GM19035 (cell line): ENCODE results near the gene GP9.
"Not testable (repeated sequence)": the region's sequence is repeated elsewhere in the genome, so short reads cannot be mapped to it uniquely, and the experiment has no call there.

Experiments
- ATAC-seq: cut with Tn5 transposase; IDR thresholded peaks from one replicate; pipeline ENCODE4 v1.9.1; 2021; ENCODE audit not compliant: unreplicated experiment

The GP9 gene

DNA sequence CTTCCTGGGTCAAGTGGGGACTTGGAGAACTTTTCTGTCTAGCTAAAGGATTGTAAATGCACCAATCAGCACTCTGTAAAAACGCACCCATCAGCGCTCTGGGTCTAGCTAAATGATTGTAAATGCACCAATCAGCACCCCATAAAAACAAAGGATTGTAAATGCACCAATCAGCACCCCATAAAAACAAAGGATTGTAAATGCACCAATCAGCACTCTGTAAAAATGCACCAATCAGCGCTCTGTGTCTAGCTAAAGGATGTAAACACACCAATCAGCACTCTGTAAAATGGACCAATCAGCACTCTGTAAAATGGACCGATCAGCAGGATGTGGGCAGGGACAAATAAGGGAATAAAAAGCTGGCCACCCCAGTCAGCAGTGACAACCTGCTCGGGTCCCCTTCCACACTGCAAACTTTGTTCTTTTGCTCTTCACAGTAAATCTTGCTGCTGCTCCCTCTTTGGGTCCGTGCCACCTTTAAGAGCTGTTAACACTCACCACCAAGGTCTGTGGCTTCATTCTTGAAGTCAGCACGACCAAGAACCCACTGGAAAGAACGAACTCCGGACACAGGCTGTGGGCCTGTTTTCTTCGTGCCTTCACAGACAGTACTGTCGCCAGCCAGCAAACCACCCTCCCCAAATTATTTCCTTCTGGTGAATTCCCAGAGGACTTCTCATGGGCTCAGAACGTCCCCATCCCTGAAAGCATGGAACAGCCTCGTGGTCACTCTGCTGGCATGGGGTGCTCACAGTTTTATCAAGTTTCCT is 8.9 kb downstream of the GP9 start:
- not testable (repeated sequence) for ATAC-seq

GRCh38 chr3:129070086-129070885 is 9.7 kb downstream of the GP9 start:
- no peak for ATAC-seq

DNA sequence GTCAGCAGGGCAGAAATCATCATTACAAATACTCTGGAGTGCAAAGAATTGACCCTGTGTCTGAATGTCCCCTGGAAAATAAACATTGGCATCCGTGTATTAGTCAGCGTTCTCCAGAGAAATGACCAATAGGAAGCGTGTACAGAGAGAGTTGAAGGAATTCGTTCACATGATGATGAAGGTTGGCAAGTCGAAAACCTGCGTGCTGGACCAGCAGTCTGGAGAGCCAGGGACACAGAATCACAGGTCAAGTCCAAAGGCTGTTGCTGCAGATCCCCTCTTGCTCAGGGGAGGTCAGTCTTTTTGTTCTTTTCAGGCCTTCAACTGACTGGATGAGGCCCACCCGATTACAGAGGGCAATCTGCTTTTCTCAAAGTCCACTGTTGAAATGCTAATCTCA is 16.6 kb downstream of the GP9 start:
- ATAC-seq, result no peak

GRCh38 chr3:129078510-129078909 is 17.9 kb downstream of the GP9 start:
- no peak for ATAC-seq

DNA sequence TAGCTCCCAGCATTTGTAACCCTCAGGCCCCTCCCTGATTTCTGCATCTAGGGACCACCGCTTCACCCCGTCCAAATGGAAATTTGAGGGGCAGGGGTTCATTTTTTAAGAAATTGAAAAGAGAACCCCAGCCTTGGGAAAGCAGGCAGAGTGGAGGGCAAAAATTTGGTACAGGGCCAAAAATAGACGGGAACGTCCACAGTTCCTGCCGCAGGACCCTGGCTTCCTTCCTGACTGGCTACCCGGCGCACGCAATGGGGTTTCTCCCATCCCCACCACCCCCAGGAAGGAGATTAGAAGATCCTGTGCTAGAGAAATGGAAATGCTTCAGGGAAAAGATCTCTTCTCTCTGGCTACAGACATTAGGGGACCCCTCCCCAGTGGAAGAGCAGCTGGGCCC is 20.9 kb downstream of the GP9 start:
- ATAC-seq, result no peak

DNA sequence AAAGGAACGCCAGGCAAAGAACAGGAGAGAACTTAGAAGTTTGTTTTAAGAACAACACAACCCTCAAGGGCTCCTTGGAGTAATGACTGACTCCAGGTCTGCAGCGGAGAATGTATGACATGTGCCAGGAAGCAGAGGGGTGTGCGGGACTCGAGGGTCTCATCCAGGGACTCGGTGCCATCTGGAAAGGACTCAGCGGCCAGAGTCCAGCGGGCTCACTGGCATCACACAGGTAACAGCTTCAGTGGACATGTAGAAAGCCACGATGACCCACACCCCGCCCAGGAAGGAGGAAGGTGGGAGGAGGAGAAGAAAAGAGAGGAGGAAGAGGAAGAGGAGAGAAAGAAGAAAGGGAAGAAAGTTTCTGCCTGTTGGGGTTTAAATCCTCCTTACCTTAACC is 21.4 kb downstream of the GP9 start:
- ATAC-seq, result no peak

GRCh38 chr3:129084501-129084900 is 23.9 kb downstream of the GP9 start:
- ATAC-seq, result no peak

DNA sequence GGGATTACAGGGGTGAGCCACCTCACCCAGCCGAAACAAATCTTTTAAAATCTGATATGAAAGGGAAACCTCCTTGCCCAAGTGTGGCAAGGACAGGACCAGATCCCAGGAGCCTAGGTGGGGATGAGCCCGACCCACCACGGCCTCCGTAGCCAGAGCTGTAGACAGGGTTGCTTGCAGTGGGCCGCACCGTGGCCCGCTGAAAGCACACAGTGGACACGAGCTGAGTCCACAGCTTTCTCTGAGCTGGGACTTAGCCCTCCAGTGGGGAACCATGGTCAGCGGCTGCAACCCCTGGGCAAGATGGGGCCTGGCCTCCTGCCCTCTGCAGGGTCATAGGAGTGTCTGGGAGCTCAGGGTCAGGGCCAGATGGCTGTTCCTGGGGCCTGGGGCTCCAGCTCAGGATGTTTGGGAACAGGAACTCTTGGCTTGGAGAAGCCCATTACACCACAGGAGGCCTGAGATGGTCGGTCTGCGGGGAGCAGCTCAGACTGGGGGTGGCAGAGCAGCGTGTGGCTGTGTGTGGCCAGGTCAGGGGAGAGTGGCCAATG is 24.7 kb downstream of the GP9 start:
- no peak for ATAC-seq

DNA sequence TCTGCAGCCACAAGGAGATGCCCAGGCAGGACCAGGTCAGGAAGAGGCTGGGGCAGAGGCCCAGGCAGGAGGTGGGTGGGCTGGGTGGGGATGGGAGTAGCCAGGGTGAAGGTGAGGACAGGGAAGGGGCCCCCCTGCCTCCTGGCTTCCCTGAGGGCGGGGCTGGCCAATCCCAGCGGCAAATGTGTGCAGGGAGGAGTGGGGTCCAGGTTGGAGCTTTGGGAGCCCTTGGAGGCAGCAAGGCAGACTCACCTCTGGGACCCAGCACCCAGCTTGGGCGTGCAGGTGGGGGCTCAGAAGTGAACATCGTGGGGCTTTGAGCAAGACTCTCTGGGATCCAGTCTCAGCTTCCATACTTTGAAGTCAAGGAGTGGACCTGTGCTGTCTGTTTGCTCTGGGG is 25.2 kb downstream of the GP9 start:
- no peak for ATAC-seq

- no peak for ATAC-seq
Observed at GRCh38 chr3:129087138-129087702, 26.6 kb downstream of the GP9 start.

DNA sequence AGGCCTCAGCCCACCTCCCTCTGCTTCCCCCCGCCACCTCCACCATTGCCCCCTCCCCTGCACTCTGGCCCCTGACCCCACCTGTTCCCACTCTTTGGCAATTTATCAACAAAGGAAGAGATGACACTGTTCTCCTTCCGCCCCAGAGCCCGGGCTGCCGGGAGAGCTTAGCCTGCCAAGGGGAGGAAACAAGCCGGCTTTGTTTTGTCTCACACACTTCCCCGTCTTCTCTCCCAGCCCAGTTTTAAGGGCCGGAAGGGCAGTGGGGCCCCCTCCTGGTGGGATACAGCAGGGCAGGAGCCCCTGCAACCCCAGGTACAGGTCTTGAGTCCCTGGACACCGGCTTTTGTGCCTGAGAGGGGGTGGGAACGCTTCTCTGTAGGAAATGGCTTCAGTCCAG is 27.3 kb downstream of the GP9 start:
- not testable (repeated sequence) for ATAC-seq

DNA sequence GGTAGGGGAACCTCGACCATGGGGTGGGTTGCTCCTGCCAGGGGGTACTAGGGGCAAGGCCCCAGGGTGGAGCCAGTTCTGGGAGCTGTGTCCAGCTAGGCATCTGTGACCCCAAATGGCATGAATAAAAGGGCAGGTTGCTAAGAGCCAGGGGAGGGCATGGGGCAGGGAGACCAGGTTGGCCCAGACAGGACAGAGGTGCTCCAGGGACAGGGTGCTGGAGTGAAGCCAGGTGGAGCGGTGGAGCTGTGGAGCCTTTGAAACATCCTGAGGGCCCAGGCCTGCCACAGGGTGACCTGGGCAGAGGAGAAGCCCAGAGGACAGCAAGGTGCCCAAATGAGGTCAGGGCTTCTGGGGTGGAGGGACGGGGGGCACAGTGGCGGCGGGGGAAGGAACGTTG is 27.7 kb downstream of the GP9 start:
- not testable (repeated sequence) for ATAC-seq

- ATAC-seq, result no peak
Observed at GRCh38 chr3:129095285-129095684, 34.7 kb downstream of the GP9 start.

DNA sequence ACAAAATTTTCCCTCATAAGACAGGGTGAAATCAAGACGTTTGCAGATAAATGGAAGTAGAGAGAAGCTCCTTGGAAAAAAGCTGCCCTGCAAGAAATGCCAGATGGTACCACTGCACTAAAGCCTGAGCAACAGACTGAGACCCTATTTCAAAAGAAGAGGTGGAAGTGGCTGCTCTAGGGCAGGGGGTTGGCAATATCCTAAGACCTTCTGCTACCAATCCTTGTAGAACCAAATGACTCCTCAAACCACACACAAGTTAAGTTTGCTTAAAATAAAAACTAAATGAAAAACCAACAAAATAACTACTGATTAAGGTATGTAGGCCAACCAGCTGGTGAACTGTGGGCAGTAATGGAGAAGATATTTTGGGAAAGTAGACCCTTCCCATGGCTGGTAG is 39.7 kb downstream of the GP9 start:
- no peak for ATAC-seq

DNA sequence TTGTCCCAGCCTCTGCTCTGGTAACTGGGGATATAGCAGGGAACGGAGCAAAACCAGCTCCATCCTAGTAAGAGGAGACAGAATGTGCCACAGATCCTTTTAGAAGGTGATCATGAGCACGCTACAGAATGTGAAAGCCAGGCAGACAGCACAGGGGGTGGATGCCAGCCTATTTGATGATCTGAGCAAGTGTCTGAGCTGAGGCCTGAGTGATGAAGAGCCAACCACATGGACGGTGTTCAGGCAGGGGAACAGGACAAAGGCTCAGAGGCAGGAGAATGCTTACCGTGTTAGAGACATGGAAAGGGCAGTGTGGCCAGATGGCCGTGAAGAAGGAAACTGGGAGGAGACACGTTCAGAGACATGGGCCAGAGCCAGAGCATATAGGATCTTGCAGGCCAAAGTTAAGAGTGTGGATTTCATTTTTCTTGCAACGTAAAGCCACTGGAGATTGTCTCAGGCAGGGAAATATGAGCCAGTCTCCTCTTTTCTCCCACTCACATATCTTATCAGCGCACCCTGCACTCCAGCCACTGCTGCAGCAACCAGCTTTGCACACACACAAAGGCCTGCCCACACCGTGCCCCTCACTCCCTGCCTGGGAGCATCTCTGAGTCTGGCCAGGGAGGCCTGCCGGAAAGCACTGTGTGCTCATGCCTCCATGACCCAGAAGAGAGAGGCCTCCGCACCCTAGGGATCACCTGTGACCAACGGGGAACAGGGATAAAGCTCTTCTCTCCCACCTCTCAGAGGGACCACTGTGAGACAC is 41.0 kb downstream of the GP9 start:
- ATAC-seq, result no peak

GRCh38 chr3:129103296-129103695 is 42.7 kb downstream of the GP9 start:
- ATAC-seq, result no peak

DNA sequence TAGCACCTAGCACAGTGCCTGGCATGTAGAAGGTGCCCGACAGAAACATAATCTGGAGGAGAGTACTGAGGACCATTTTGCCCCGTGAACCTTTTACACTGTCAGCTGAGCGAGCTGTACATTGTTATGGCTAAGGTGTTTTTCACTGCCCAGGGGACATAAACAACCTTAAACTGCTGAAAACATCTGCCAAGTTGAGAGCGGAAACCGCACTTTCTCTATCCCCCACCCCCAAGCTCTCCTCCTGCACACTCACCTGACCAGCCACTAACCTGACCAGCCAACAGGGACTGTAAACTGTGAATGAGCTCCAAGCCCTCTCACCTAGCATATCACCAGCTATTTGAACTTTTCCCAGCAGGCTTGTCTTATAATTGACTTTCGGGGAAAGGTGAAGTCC is 43.5 kb downstream of the GP9 start:
- no peak for ATAC-seq

- ATAC-seq, result no peak
Observed at GRCh38 chr3:129104498-129105079, 44.0 kb downstream of the GP9 start.

DNA sequence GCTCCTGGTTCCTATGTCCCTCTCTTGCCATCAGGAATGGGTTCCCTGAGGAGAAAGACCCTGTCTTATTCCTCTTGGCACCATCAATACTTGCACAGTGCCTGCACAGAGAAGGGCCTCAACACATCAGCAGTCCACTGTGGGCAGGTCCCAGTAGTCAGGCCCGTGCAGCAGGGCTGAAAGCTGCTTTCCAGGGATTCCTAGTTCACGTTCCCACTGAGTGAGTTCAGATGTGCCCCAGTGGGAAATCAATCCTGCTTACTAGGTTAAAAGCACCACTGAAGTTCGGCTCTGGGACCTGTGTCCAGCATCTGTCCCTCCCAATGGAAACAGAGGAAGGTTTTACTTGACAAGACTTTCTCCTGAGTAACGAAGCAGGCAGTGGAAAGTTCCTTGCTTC is 45.3 kb downstream of the GP9 start:
- ATAC-seq, result no peak

DNA sequence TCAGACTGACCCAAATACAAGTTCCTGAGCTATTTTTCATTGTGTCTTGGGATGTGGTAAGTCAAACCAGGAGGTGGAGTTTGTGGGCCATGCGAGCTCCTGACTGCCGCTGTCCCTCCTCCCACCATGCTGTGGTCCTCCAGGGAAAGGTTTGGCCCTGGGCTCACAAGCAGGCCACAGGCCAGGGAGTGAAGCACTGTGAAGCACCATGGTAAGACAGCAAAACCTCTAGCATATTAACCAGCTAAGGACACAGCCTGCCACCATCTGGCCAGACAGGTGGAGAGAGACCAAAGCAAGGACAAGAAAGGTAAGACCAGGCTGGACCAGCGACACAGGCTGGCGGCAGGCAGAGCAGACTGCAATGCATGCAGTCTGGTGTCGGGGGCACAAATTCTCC is 45.7 kb downstream of the GP9 start:
- ATAC-seq, result no peak
